ENCODE data around the gene GFRA1.

The GFRA1 gene

GRCh38 chr10:116126239-116126638 lies 146.8 kb downstream of the GFRA1 start:
- DNase-seq (ENCODE audit: low read depth in 2 of 2), result no peak

GRCh38 chr10:116125180-116125579 lies 147.8 kb downstream of the GFRA1 start:
- DNase-seq (ENCODE audit: low read depth in 2 of 2), result no peak

GRCh38 chr10:116124777-116125176 lies 148.2 kb downstream of the GFRA1 start:
- DNase-seq (ENCODE audit: low read depth in 2 of 2), result no peak

- no peak for DNase-seq (ENCODE audit: low read depth in 2 of 2)
These were observed 150.3 kb downstream of the GFRA1 start for GRCh38 chr10:116122664-116123063.

GRCh38 chr10:116121640-116122525 lies 151.1 kb downstream of the GFRA1 start:
- DNase-seq (ENCODE audit: low read depth in 2 of 2), result no peak

GRCh38 chr10:116120688-116121455 lies 152.1 kb downstream of the GFRA1 start:
- DNase-seq (ENCODE audit: low read depth in 2 of 2), result no peak

GRCh38 chr10:116118847-116119246 lies 154.2 kb downstream of the GFRA1 start:
- no peak for DNase-seq (ENCODE audit: low read depth in 2 of 2)

- no peak for DNase-seq (ENCODE audit: low read depth in 2 of 2)
These were observed 157.2 kb downstream of the GFRA1 start for GRCh38 chr10:116115797-116116196.

GRCh38 chr10:116115036-116115641 lies 157.9 kb downstream of the GFRA1 start:
- DNase-seq (ENCODE audit: low read depth in 2 of 2), result no peak

- DNase-seq (ENCODE audit: low read depth in 2 of 2), result no peak
These were observed 159.1 kb downstream of the GFRA1 start for GRCh38 chr10:116113721-116114501.

- no peak for DNase-seq (ENCODE audit: low read depth in 2 of 2)
These were observed 160.5 kb downstream of the GFRA1 start for GRCh38 chr10:116112232-116113231.

- DNase-seq (ENCODE audit: low read depth in 2 of 2), result no peak
These were observed 161.4 kb downstream of the GFRA1 start for GRCh38 chr10:116111483-116112095.

GRCh38 chr10:116110736-116111135 lies 162.3 kb downstream of the GFRA1 start:
- no peak for DNase-seq (ENCODE audit: low read depth in 2 of 2)

GRCh38 chr10:116109881-116110280 lies 163.1 kb downstream of the GFRA1 start:
- DNase-seq (ENCODE audit: low read depth in 2 of 2), result no peak

- no peak for DNase-seq (ENCODE audit: low read depth in 2 of 2)
These were observed 163.5 kb downstream of the GFRA1 start for GRCh38 chr10:116109481-116109880.

GRCh38 chr10:116108095-116108494 lies 164.9 kb downstream of the GFRA1 start:
- DNase-seq (ENCODE audit: low read depth in 2 of 2), result no peak

GRCh38 chr10:116106611-116107010 lies 166.4 kb downstream of the GFRA1 start:
- no peak for DNase-seq (ENCODE audit: low read depth in 2 of 2)

GRCh38 chr10:116105264-116105663 lies 167.7 kb downstream of the GFRA1 start:
- no peak for DNase-seq (ENCODE audit: low read depth in 2 of 2)

- no peak for DNase-seq (ENCODE audit: low read depth in 2 of 2)
These were observed 168.6 kb downstream of the GFRA1 start for GRCh38 chr10:116104210-116104932.
